ENCODE results near the gene IFI44. TPM values are rescaled to one million over a fixed set of nuclear protein-coding genes. Genes with fewer than 3 reads are reported as not detected.

IFI44 gene
- total and polyA plus RNA-seq, 4 donors: 5.9 to 17.9 (median 9.7) TPM

DNA sequence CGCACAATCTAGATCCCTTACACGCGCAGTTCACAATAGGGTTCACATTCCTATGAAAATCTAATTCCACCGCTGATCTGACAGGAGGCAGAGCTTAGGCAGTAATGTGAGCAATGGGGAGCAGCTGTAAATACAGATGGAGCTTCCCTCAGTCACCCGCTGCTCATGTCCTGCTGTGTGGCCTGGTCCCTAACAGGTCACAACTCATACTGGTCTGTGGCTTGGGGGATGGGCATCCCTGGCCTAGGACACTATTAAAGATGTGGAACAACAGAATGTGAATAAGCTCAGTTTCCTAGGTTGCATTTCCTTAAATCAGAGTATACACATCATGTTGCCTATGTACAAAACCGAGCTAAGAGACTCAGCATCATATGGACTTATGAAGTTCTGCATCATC, 16.2 kb downstream of the IFI44 start:
- H3K36me3 ChIP-seq (ENCODE audit: control insufficient read depth in 4 of 4, insufficient read depth in 3 of 4, low read depth in 1 of 4, low read length in 3 of 4): peaks cover 0 to 16% (median 7%) of the 10 kb centered on the region in 4 donors
- WGBS: 95% methylated on average over 6 of the region's 6 CpGs
- H3K4me1 ChIP-seq (ENCODE audit: control insufficient read depth in 4 of 4, insufficient read depth in 4 of 4, low read length in 3 of 4): no peaks in the 10 kb centered on the region
- H3K27ac ChIP-seq (ENCODE audit: low read depth in 1 of 2, low read length in 2 of 2): no peak overlapping the region
- H3K4me3 ChIP-seq (ENCODE audit: low read depth in 1 of 3, low read length in 3 of 3): no peak overlapping the region
- no peaks in the 10 kb centered on the region for H3K9me3 ChIP-seq (ENCODE audit: control insufficient read depth in 4 of 4, low read length in 3 of 4)
- H3K27me3 ChIP-seq (ENCODE audit: control insufficient read depth in 4 of 4, insufficient read depth in 4 of 4, low read length in 3 of 4): no peaks in the 10 kb centered on the region
- no peak for DNase-seq (ENCODE audit: low spot score)
- no peak overlapping the region for H3K9ac ChIP-seq (ENCODE audit: low read depth in 1 of 2, low read length in 2 of 2)
- TF ChIP-seq, protein P1, sequence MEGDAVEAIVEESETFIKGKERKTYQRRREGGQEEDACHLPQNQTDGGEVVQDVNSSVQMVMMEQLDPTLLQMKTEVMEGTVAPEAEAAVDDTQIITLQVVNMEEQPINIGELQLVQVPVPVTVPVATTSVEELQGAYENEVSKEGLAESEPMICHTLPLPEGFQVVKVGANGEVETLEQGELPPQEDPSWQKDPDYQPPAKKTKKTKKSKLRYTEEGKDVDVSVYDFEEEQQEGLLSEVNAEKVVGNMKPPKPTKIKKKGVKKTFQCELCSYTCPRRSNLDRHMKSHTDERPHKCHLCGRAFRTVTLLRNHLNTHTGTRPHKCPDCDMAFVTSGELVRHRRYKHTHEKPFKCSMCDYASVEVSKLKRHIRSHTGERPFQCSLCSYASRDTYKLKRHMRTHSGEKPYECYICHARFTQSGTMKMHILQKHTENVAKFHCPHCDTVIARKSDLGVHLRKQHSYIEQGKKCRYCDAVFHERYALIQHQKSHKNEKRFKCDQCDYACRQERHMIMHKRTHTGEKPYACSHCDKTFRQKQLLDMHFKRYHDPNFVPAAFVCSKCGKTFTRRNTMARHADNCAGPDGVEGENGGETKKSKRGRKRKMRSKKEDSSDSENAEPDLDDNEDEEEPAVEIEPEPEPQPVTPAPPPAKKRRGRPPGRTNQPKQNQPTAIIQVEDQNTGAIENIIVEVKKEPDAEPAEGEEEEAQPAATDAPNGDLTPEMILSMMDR (IDR thresholded peaks at IDR 0.05; ENCODE audit: low read depth, low read length, missing input control): no peak
- TF ChIP-seq FOXA2 (IDR thresholded peaks at IDR 0.05) (no peak), RXRA (IDR thresholded peaks at IDR 0.05) (no peak), HNF4G (IDR thresholded peaks at IDR 0.05) (no peak), YY1 (IDR thresholded peaks at IDR 0.05) (no peak), NR2F2 (IDR thresholded peaks at IDR 0.05) (no peak), GABPA (IDR thresholded peaks at IDR 0.05 in 1 of 2, conservative IDR thresholded peaks at IDR 0.05 in 1 of 2) (no peak), TAF1 (conservative IDR thresholded peaks at IDR 0.05) (no peak), FOXA1 (IDR thresholded peaks at IDR 0.05) (no peak), HNF4A (conservative IDR thresholded peaks at IDR 0.05) (no peak), RAD21 (IDR thresholded peaks at IDR 0.05) (no peak), JUND (IDR thresholded peaks at IDR 0.05) (no peak), EGR1 (IDR thresholded peaks at IDR 0.05; ENCODE audit: low read depth in 2 of 2) (no peak), SP1 (IDR thresholded peaks at IDR 0.05) (no peak)
- TF ChIP-seq, protein P2, sequence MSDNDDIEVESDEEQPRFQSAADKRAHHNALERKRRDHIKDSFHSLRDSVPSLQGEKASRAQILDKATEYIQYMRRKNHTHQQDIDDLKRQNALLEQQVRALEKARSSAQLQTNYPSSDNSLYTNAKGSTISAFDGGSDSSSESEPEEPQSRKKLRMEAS (IDR thresholded peaks at IDR 0.05): no peak
- TF ChIP-seq, protein P3, sequence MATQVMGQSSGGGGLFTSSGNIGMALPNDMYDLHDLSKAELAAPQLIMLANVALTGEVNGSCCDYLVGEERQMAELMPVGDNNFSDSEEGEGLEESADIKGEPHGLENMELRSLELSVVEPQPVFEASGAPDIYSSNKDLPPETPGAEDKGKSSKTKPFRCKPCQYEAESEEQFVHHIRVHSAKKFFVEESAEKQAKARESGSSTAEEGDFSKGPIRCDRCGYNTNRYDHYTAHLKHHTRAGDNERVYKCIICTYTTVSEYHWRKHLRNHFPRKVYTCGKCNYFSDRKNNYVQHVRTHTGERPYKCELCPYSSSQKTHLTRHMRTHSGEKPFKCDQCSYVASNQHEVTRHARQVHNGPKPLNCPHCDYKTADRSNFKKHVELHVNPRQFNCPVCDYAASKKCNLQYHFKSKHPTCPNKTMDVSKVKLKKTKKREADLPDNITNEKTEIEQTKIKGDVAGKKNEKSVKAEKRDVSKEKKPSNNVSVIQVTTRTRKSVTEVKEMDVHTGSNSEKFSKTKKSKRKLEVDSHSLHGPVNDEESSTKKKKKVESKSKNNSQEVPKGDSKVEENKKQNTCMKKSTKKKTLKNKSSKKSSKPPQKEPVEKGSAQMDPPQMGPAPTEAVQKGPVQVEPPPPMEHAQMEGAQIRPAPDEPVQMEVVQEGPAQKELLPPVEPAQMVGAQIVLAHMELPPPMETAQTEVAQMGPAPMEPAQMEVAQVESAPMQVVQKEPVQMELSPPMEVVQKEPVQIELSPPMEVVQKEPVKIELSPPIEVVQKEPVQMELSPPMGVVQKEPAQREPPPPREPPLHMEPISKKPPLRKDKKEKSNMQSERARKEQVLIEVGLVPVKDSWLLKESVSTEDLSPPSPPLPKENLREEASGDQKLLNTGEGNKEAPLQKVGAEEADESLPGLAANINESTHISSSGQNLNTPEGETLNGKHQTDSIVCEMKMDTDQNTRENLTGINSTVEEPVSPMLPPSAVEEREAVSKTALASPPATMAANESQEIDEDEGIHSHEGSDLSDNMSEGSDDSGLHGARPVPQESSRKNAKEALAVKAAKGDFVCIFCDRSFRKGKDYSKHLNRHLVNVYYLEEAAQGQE (IDR thresholded peaks at IDR 0.05): no peak
- TF ChIP-seq, protein P4, sequence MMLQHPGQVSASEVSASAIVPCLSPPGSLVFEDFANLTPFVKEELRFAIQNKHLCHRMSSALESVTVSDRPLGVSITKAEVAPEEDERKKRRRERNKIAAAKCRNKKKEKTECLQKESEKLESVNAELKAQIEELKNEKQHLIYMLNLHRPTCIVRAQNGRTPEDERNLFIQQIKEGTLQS (IDR thresholded peaks at IDR 0.05): no peak
- TF ChIP-seq, protein P5, sequence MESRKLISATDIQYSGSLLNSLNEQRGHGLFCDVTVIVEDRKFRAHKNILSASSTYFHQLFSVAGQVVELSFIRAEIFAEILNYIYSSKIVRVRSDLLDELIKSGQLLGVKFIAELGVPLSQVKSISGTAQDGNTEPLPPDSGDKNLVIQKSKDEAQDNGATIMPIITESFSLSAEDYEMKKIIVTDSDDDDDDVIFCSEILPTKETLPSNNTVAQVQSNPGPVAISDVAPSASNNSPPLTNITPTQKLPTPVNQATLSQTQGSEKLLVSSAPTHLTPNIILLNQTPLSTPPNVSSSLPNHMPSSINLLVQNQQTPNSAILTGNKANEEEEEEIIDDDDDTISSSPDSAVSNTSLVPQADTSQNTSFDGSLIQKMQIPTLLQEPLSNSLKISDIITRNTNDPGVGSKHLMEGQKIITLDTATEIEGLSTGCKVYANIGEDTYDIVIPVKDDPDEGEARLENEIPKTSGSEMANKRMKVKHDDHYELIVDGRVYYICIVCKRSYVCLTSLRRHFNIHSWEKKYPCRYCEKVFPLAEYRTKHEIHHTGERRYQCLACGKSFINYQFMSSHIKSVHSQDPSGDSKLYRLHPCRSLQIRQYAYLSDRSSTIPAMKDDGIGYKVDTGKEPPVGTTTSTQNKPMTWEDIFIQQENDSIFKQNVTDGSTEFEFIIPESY (IDR thresholded peaks at IDR 0.05): no peak
